Measurements from ENCODE around the gene ARAP2. TPM values are rescaled to one million over a fixed set of nuclear protein-coding genes. Genes with fewer than 3 reads are reported as not detected.

ARAP2 gene, protein sequence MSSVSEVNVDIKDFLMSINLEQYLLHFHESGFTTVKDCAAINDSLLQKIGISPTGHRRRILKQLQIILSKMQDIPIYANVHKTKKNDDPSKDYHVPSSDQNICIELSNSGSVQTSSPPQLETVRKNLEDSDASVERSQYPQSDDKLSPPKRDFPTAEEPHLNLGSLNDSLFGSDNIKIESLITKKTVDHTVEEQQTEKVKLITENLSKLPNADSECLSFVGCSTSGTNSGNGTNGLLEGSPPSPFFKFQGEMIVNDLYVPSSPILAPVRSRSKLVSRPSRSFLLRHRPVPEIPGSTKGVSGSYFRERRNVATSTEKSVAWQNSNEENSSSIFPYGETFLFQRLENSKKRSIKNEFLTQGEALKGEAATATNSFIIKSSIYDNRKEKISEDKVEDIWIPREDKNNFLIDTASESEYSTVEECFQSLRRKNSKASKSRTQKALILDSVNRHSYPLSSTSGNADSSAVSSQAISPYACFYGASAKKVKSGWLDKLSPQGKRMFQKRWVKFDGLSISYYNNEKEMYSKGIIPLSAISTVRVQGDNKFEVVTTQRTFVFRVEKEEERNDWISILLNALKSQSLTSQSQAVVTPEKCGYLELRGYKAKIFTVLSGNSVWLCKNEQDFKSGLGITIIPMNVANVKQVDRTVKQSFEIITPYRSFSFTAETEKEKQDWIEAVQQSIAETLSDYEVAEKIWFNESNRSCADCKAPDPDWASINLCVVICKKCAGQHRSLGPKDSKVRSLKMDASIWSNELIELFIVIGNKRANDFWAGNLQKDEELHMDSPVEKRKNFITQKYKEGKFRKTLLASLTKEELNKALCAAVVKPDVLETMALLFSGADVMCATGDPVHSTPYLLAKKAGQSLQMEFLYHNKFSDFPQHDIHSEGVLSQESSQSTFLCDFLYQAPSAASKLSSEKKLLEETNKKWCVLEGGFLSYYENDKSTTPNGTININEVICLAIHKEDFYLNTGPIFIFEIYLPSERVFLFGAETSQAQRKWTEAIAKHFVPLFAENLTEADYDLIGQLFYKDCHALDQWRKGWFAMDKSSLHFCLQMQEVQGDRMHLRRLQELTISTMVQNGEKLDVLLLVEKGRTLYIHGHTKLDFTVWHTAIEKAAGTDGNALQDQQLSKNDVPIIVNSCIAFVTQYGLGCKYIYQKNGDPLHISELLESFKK (N-terminal part only)
- polyA plus RNA-seq (2013, experiment 1 of 2; ENCODE audit: insufficient read length), result 0.12 TPM
- polyA plus RNA-seq (2013, experiment 2 of 2; ENCODE audit: insufficient read length), result 0.27 TPM

GRCh38 chr4:36244257-36245082 lies at the start of gene ARAP2:
Gene ARAP2 (minus strand): TSS chr4:36244514. CDS start chr4:36229486, 15,028 bp downstream.
- DNase-seq, result peak; percentile 24

DNA sequence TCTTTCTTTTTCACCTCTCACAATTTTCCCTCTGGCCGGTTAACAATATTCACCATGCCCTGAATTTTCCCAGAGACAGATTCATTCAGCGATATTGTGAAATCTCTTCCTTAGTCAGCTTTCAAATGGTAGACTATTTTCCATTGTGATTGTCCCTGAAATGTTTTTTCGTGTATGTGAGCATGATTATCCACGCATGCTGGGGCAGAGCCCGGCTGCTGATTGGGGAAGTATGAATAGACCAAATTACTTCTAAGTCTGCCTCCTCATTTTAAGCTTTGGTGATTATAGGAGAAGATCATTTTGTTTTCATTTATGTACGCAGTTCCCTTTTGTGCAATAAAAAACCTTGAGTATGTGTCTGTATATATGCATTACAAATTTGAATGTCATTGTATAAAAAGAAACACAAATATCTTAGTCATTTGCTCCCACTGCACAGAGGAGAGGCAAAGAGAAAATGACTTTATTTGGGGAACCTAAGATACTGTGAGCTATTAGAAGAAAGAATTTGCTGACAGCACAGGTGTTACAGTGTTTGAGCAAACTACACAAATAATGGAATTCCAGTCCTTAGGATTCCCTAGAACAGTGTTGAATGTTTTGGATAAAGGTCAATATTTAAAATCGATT lies 48.4 kb upstream of the ARAP2 start:
- DNase-seq, result no peak

DNA sequence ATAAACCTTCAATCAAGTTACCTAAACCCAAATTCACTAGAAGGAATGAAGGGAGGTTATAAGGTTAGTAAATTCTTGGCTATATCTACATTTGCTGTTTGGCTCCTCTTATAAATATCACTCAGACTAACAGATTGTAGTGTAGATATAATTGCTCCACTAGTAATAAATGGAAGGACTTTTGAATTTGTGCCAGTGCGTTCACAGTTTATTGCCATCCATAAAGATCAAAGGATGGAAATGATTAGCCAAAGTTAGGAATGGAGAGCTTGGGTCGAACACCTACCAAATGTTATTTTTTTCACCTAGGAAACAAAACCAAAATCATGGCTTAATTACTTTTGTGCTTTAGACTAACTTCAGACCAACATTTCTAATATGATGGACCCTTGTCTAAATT lies 46.3 kb upstream of the ARAP2 start:
- DNase-seq, result no peak

DNA sequence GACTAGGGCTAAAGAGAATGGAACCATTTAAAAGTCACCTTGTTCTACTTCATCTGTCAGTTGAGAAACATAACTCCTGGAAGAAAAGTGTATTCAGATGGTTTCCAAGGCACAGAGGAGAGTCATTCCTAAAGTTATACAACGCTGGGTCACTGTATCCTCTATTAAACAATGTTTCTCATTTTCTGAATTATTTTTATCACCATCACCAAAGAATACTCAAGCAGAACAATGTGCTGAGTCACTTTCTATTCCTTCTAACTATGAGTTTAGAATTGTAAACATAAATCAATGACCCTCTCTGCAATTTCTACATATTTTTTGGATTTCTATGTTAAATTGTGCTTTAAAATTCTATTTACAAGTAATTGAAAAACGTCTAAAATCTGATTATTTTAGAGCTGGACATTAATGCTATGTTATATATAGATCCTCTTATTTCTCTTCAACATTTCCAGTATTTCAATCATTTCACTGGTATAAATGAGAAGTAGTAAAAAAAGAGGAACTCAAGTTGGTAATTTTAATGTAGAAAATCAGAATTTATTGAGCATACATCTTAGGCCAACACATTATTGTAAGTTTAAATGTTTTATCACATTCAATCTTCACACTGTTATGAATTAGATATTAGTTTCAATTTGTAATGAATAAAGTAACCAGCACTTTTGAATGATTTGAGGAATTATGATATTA lies 44.6 kb upstream of the ARAP2 start:
- DNase-seq, result no peak

GRCh38 chr4:36286481-36286871 lies 42.2 kb upstream of the ARAP2 start:
- DNase-seq, result no peak

DNA sequence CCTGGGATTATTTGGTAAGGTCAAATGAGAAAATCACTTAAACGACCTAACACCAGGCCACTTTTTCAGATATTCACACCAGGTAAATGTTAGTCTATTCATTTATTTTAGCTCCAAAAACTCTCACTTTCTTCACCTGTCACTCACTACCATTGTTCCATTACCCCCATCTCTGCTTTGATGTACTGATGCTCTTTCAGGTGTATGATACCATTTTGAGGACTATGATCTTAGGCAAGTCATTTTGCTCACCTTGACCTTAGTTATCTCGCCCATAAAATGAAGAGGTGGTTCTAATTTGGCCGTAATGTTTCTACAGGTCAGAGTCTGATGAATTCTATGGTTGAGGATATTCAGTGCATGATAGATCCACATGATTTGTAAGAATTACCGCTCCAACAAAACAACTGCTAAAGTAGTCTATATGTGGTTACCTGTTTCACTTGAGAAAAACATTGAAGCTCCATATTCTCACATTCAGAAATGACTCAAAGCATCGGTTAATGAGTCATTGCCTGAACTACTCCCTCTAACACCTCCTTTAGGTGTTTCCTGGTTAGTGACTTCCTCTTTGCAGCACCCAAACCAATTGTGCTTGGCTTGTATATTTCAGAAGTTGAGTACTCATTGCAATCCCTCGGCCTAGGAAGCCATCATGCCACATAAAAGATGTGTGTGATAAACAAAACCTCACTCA lies 41.6 kb upstream of the ARAP2 start:
- DNase-seq, result no peak

GRCh38 chr4:36283912-36284465 lies 39.7 kb upstream of the ARAP2 start:
- no peak for DNase-seq

GRCh38 chr4:36282503-36283030 lies 38.3 kb upstream of the ARAP2 start:
- no peak for DNase-seq

DNA sequence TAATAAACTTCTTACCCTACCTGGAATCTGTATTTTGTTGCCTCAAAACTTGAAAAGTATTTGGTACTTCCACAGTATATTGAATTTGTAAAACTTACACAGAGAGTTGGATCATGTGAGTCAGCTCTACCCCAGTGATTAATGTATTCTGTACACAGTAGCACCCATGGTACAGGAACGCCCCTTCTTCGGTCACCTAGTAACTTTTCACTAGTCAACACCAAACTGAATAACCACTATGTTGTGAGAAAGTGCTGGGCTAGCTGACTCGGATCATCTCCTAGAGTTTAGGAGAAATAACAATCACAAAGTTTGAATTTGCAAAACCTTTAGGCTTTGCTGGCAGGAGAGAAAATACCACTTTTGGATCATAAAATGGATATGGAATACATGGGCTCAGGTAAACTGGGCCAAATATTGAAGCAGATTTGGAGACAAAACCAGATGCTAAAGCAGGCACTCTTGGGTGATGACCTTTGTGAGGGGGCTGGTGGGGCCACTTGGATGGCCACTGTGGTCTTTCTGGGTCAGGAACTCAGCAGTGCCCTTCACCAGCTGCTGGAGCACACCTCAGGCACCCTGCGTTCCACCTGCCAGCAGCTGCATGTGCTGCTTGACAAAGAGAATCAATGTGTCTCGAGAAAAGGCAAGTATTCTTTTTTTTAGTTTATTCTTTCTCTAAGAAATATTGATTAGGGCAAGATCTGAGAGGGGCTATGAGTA lies 37.2 kb upstream of the ARAP2 start, which contains the start of gene DTHD1:
Gene DTHD1 (plus strand): TSS at position 233 of the 723 bp plus-strand sequence. CDS start 143 bp downstream, at position 376.
- DNase-seq, result no peak

DNA sequence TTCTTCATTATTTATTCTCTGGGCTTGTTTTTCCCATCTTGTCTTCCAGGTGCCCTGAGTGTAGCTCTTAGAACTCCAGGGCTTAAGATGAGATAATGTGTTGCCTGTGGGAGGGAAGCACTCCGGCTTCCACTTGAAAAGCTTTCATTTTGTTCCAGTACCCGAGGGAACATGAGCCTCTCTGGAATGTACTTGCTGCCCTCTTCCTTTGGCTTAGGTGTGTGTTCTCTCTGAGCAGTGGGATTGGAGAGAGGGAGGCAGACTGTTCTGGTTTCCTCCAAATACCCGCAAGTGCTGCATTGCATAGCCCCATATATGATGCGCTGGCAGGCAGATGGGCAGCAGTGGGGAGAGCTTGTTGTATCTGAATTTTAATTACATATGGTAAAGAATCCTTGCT lies 36.2 kb upstream of the ARAP2 start:
- no peak for DNase-seq

DNA sequence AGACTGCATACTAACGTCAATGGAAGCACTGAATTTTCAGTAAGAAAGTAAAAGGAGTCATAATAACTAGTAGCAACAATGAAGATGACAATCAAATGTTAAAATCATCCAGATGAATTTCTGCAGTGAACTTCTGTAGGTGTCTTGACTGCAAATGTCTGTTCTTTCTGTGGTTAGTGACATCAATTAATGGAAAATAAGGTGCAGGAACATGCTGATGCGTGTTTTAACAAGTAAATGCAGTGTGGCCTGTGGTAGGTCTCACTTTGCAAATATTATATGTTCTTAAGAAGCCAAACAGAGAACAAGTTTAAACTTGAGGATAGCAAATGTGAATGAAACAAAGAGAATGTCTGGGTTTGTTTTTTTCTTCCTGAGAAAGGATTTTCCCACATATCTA lies 34.5 kb upstream of the ARAP2 start:
- no peak for DNase-seq

DNA sequence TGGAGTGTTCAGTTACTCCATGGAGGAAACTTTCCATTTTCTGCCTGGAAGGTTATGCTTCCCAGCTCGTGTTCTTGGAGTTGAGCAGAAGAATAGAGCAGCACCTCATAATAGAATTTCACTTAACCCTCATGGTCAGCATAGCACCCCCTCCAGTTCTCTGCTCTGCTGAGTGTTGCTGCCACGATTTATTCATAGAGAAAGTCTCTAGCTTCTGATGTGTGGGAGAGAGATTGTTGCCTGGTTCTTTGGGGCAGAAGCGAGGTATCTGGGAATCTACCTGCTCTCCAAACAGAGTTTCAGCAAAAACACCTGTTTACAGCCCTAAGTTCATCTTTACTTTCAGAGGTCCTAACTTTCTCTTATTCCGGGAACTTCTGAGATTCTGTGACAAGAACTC lies 33.2 kb upstream of the ARAP2 start:
- DNase-seq, result no peak

GRCh38 chr4:36274158-36274557 lies 29.8 kb upstream of the ARAP2 start:
- DNase-seq, result peak; percentile 12

DNA sequence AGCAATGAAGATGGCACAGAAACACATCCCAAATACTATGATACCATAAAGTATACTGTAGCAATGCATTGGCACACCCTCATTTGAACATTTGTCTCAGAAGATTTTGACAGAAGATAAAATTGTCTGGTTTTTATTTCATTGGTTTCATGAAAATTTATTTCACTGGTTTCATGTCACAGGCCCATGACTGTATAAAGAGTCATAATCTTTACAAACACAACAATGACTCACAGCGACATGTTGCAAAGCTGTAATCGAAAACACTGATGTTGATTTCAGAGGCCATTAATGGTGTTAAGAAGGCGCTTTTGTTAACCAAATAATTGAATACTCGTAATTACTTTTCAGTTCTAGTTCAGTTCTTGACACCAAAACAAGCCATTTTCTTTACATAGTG lies 29.0 kb upstream of the ARAP2 start:
- DNase-seq, result no peak

GRCh38 chr4:36269533-36270173 lies 25.3 kb upstream of the ARAP2 start:
- DNase-seq, result no peak

DNA sequence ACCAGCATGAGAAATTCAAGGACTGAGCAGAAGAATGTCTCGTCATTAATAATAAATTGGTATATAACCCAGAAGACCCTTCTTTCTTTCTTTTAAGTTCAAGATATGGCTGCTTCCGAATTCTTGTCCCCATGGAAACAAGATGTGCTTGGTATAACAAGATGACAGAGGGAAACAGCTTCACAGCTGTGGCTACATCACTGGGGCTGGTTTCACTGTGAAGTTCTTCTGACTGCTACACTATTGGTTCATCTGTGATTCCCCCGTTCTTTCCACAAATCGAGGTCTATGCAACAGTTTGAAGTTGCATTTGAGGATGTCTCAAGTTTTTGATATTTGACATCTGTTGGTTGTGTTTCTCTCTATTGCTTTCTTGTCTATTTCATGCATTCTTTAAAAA lies 24.8 kb upstream of the ARAP2 start:
- DNase-seq, result no peak

DNA sequence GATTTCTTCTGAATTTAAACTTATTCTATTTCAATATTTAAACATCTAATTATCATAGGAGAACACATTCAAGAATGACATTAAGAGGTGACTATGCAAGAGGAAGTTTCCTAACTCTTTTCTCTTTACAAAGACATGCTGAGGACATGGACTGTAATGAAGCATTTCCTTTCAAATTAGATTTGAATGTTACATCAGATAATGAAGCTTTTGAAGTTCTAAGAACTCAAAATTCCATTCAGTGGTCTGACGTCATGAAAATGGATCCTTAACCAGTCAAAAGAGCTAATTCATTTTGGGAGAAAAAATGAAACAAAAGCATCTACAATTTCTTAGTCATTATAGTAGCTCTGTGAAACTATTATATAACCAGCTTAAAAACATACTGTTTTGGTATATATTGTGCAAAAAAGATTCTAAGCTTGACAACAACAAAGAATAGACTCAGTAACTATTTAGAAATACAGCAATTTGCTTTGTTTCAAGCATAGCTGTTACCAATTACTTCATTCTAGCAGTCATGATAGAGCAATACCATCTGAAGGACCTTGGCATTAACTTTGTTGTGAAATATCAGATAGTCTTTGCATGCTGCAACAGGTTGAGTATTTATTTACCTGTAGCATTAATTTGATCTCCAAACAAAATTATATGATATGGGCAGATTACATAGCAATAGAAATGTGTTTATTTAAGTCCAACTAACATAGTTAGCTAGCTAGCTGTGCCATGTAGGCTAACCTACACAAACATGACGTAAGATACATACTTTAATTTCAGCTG lies 23.4 kb upstream of the ARAP2 start:
- no peak for DNase-seq
